ENCODE data around the gene INPP5D. TPM values are rescaled to one million over a fixed set of nuclear protein-coding genes. Genes with fewer than 3 reads are reported as not detected.

The INPP5D gene
- total RNA-seq, 1 donor from 2014 or later = 4.9 TPM

GRCh38 chr2:233168445-233168844, 108.3 kb downstream of the INPP5D start:
- no peak for DNase-seq
- intact Hi-C loops (cut with micrococcal nuclease) = no loop called here
- Histone ChIP-seq H3K27ac (replicated peaks) (no peak overlapping the region), H3K27me3 (ENCODE audit: low read depth) (no peaks in the 10 kb centered on the region), H3K4me3 (no peak overlapping the region), H3K9me3 (replicated peaks) (no peaks in the 10 kb centered on the region), H3K36me3 (peaks cover 6% of the 10 kb centered on the region), H3K4me1 (no peaks in the 10 kb centered on the region)
- TF ChIP-seq CTCF (IDR thresholded peaks at IDR 0.05; ENCODE audit: borderline replicate concordance) = no peak

- Histone ChIP-seq H3K27ac (replicated peaks) (no peak overlapping the region), H3K4me3 (no peak overlapping the region), H3K27me3 (ENCODE audit: low read depth) (no peaks in the 10 kb centered on the region), H3K4me1 (no peaks in the 10 kb centered on the region), H3K36me3 (peaks cover 6% of the 10 kb centered on the region), H3K9me3 (replicated peaks) (no peaks in the 10 kb centered on the region)
- TF ChIP-seq CTCF (IDR thresholded peaks at IDR 0.05; ENCODE audit: borderline replicate concordance) = no peak
- no peak for DNase-seq
- intact Hi-C loops (cut with micrococcal nuclease) = no loop called here
Measured at GRCh38 chr2:233168919-233169318, 108.8 kb downstream of the INPP5D start.

- no peak for TF ChIP-seq CTCF (IDR thresholded peaks at IDR 0.05; ENCODE audit: borderline replicate concordance)
- H3K27me3 ChIP-seq (ENCODE audit: low read depth) = no peaks in the 10 kb centered on the region
- no peak for DNase-seq
- H3K4me3 ChIP-seq = no peak overlapping the region
- H3K36me3 ChIP-seq = peaks cover 6% of the 10 kb centered on the region
- no peak overlapping the region for H3K27ac ChIP-seq (replicated peaks)
- H3K4me1 ChIP-seq = no peaks in the 10 kb centered on the region
- intact Hi-C loops (cut with micrococcal nuclease) = no loop called here
- no peaks in the 10 kb centered on the region for H3K9me3 ChIP-seq (replicated peaks)
Measured at GRCh38 chr2:233171344-233171743, 111.2 kb downstream of the INPP5D start.

- no peaks in the 10 kb centered on the region for H3K4me1 ChIP-seq
- intact Hi-C loops (cut with micrococcal nuclease) = no loop called here
- DNase-seq = no peak
Measured at GRCh38 chr2:233173115-233173514, 113.0 kb downstream of the INPP5D start.

GRCh38 chr2:233174137-233174536, 114.0 kb downstream of the INPP5D start:
- Histone ChIP-seq H3K36me3 (peaks cover 6% of the 10 kb centered on the region), H3K27me3 (ENCODE audit: low read depth) (no peaks in the 10 kb centered on the region)
- intact Hi-C loops (cut with micrococcal nuclease) = no loop called here

More at GRCh38 chr2:233173115-233173514, 113.0 kb downstream of the INPP5D start:
- Histone ChIP-seq H3K27ac (replicated peaks) (no peak overlapping the region), H3K36me3 (peaks cover 6% of the 10 kb centered on the region), H3K4me3 (no peak overlapping the region), H3K9me3 (replicated peaks) (no peaks in the 10 kb centered on the region), H3K27me3 (ENCODE audit: low read depth) (no peaks in the 10 kb centered on the region)
- no peak for TF ChIP-seq CTCF (IDR thresholded peaks at IDR 0.05; ENCODE audit: borderline replicate concordance)

More at GRCh38 chr2:233174137-233174536, 114.0 kb downstream of the INPP5D start:
- no peak overlapping the region for H3K4me3 ChIP-seq
- no peak for TF ChIP-seq CTCF (IDR thresholded peaks at IDR 0.05; ENCODE audit: borderline replicate concordance)
- H3K27ac ChIP-seq (replicated peaks) = no peak overlapping the region
- H3K4me1 ChIP-seq = no peaks in the 10 kb centered on the region
- H3K9me3 ChIP-seq (replicated peaks) = no peaks in the 10 kb centered on the region
- no peak for DNase-seq
